Liver (tissue), 9 donors: Measurements from ENCODE around the gene NAP1L4. TPM values are rescaled to one million over a fixed set of nuclear protein-coding genes. Genes with fewer than 3 reads are reported as not detected.

Source experiments
- DNase-seq: peaks from one replicate; pipeline ENCODE4 v3.0.0-alpha.2; 2017; ENCODE audit warnings: low spot score
- H3K27ac ChIP-seq, 2 donors: one replicate each; pipeline ENCODE4 v1.7.0; 2013; ENCODE audit warnings: inconsistent platforms in 2 of 2, low read length in 2 of 2, control low read depth in 1 of 2, low read depth in 1 of 2, mild to moderate bottlenecking in 1 of 2
- H3K27me3 ChIP-seq, 4 donors: one replicate each; pipeline versions ENCODE4 v1.6.1 to v1.7.0; 2013; ENCODE audit warnings: low read length in 3 of 4, inconsistent platforms in 1 of 4, mild to moderate bottlenecking in 1 of 4, moderate library complexity in 1 of 4; ENCODE audit not compliant: control insufficient read depth in 4 of 4, insufficient read depth in 4 of 4
- H3K36me3 ChIP-seq, 4 donors: one replicate each; pipeline versions ENCODE4 v1.6.1 to v1.7.0; 2013; ENCODE audit warnings: low read length in 3 of 4, mild to moderate bottlenecking in 3 of 4, low read depth in 1 of 4, moderate library complexity in 1 of 4; ENCODE audit not compliant: control insufficient read depth in 4 of 4, insufficient read depth in 3 of 4
- H3K4me1 ChIP-seq, 4 donors: one replicate each; pipeline versions ENCODE4 v1.6.1 to v1.7.0; 2013; ENCODE audit warnings: low read length in 3 of 4, mild to moderate bottlenecking in 3 of 4, moderate library complexity in 1 of 4; ENCODE audit not compliant: control insufficient read depth in 4 of 4, insufficient read depth in 4 of 4
- H3K4me3 ChIP-seq, 3 donors: one replicate each; pipeline versions ENCODE4 v1.6.1 to v1.7.0; 2013; ENCODE audit warnings: low read length in 3 of 3, control low read depth in 1 of 3, low read depth in 1 of 3, mild to moderate bottlenecking in 1 of 3
- H3K9ac ChIP-seq, 2 donors: one replicate each; pipeline ENCODE4 v1.7.0; 2013; ENCODE audit warnings: low read length in 2 of 2, mild to moderate bottlenecking in 2 of 2, moderate library complexity in 2 of 2, control low read depth in 1 of 2, low read depth in 1 of 2
- H3K9me3 ChIP-seq, 4 donors: one replicate each; pipeline versions ENCODE4 v1.6.1 to v1.7.0; 2013; ENCODE audit warnings: low read length in 3 of 4; ENCODE audit not compliant: control insufficient read depth in 4 of 4
- EGR1 ChIP-seq, 2 donors: IDR thresholded peaks; 2 replicates each; pipeline ENCODE4 v1.6.1; 2016 to 2018; ENCODE audit warnings: antibody characterized with exemption in 2 of 2, low read depth in 2 of 2
- FOXA1 ChIP-seq: IDR thresholded peaks from 2 replicates; pipeline ENCODE4 v1.6.1; 2016; ENCODE audit warnings: antibody characterized with exemption
- FOXA2 ChIP-seq: IDR thresholded peaks from 2 replicates; pipeline ENCODE4 v1.6.1; 2016; ENCODE audit warnings: antibody characterized with exemption
- GABPA ChIP-seq, 2 donors: IDR thresholded peaks in 1 of 2; conservative IDR thresholded peaks in 1 of 2; 2 replicates each; pipeline ENCODE4 v1.6.1; 2016; ENCODE audit warnings: antibody characterized with exemption in 2 of 2, mild to moderate bottlenecking in 1 of 2, moderate library complexity in 1 of 2
- HNF4A ChIP-seq, 2 donors: conservative IDR thresholded peaks; 2 replicates each; pipeline ENCODE4 v1.6.1; 2016; ENCODE audit warnings: antibody characterized with exemption in 2 of 2, mild to moderate bottlenecking in 2 of 2
- HNF4G ChIP-seq: IDR thresholded peaks from 2 replicates; pipeline ENCODE4 v1.6.1; 2016; ENCODE audit warnings: antibody characterized with exemption
- JUND ChIP-seq, 2 donors: IDR thresholded peaks; 2 replicates each; pipeline ENCODE4 v1.6.1; 2016; ENCODE audit warnings: antibody characterized with exemption in 2 of 2
- NR2F2 ChIP-seq: IDR thresholded peaks from 2 replicates; pipeline ENCODE4 v1.6.1; 2016; ENCODE audit warnings: antibody characterized with exemption
- RAD21 ChIP-seq, 2 donors: IDR thresholded peaks; 2 replicates each; pipeline ENCODE4 v1.6.1; 2016; ENCODE audit warnings: antibody characterized with exemption in 2 of 2, mild to moderate bottlenecking in 2 of 2
- RXRA ChIP-seq, 2 donors: IDR thresholded peaks; 2 replicates each; pipeline ENCODE4 v1.6.1; 2017 to 2018; ENCODE audit warnings: antibody characterized with exemption in 2 of 2, mild to moderate bottlenecking in 1 of 2
- SP1 ChIP-seq: IDR thresholded peaks from 2 replicates; pipeline ENCODE4 v1.6.1; 2018; ENCODE audit warnings: antibody characterized with exemption, mild to moderate bottlenecking
- TAF1 ChIP-seq: conservative IDR thresholded peaks from 2 replicates; pipeline ENCODE4 v1.6.1; 2016; ENCODE audit warnings: antibody characterized with exemption, mild to moderate bottlenecking
- YY1 ChIP-seq: IDR thresholded peaks from 2 replicates; pipeline ENCODE4 v1.6.1; 2016; ENCODE audit warnings: antibody characterized with exemption, mild to moderate bottlenecking
- WGBS: extraction: QIAGEN DNeasy Blood & Tissue Kit; methylation state at CpG from one replicate; pipeline ENCODE4 v1.1.7; 2013; 5-methylcytosine and 5-hydroxymethylcytosine counted together
- polyA plus RNA-seq, 2 donors: library from polyadenylated mRNA; stranded (reverse) in 1 of 2; unstranded in 1 of 2; fragments of 200-250 nt in 1 of 2; fragments of >200 nt in 1 of 2; fragmentation: Nextera tagmentation in 1 of 2; extraction: Ambion mirVana in 1 of 2; gene quantifications; one replicate each; pipeline versions ENCODE4 v1.2.1 to v1.2.3, GENCODE V29; 2013 to 2015
- total RNA-seq, 2 donors: library from RNA; depleted of rRNA; stranded (reverse); fragments of >200 nt; gene quantifications; one replicate each; pipeline ENCODE4 v1.2.3, GENCODE V29; 2014
- TF ChIP-seq, protein P1 (sequence below): IDR thresholded peaks from 2 replicates; pipeline ENCODE4 v1.6.1; 2016; ENCODE audit warnings: antibody characterized with exemption
- TF ChIP-seq, protein P2 (sequence below): fragments of 150-350 bp; IDR thresholded peaks from 2 replicates; pipeline ENCODE4 v1.5.1; 2017; ENCODE audit warnings: improper control_type of control experiment, low read depth, low read length; ENCODE audit not compliant: missing input control
- TF ChIP-seq, protein P3 (sequence below): IDR thresholded peaks from 2 replicates; pipeline ENCODE4 v1.6.1; 2016; ENCODE audit warnings: antibody characterized with exemption
- TF ChIP-seq, protein P4 (sequence below): IDR thresholded peaks from 2 replicates; pipeline ENCODE4 v1.6.1; 2016; ENCODE audit warnings: antibody characterized with exemption, mild to moderate bottlenecking
- TF ChIP-seq, protein P5 (sequence below): IDR thresholded peaks from 2 replicates; pipeline ENCODE4 v1.6.1; 2016; ENCODE audit warnings: antibody characterized with exemption
- donor health status: healthy.
- donor health status: healthy.
- donor health status: healthy.
- donor health status: healthy.
- donor health status: healthy.

The NAP1L4 gene
- total and polyA plus RNA-seq, 4 donors, result 33.2 to 110 (median 46.7) TPM

DNA sequence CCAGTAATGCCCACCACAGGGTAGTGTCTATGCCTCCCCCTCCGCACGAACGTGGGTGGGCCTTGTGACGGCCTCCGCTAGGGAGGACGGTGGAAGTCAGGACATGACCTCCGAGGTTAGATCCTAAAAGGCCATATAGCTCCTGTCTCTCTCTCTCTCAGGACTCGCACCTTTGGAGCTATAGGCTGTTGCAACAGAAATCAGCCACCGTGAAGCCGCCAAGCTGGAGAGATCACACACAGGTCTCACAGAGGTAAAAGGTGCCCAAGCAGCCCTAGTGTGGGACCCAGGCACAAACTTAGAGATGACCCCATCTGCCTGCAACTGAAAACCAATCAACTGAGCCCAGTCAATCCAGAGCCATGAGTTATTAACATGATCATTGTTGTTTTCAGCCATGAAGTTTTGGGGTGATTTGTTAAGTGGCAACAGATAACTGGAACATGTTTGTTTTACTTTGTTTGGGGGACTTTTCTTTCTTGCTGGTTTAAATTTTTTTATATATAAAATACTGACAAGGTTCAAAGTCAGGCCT lies 7.4 kb upstream of the NAP1L4 start:
- WGBS, result 97% methylated on average over 10 of the region's 10 CpGs
- Histone ChIP-seq H3K4me3 (no peak overlapping the region), H3K4me1 (peaks cover 6 to 29% (median 23%) of the 10 kb centered on the region in 4 donors), H3K27ac (no peak overlapping the region), H3K9me3 (no peaks in the 10 kb centered on the region), H3K9ac (no peak overlapping the region), H3K27me3 (no peaks in the 10 kb centered on the region), H3K36me3 (peaks cover 4 to 32% (median 8%) of the 10 kb centered on the region in 4 donors)
- DNase-seq, result no peak
- TF ChIP-seq, protein P1, sequence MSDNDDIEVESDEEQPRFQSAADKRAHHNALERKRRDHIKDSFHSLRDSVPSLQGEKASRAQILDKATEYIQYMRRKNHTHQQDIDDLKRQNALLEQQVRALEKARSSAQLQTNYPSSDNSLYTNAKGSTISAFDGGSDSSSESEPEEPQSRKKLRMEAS, result no peak
- TF ChIP-seq HNF4A (conservative IDR thresholded peaks at IDR 0.05) (no peak), GABPA (IDR thresholded peaks at IDR 0.05 in 1 of 2, conservative IDR thresholded peaks at IDR 0.05 in 1 of 2) (no peak), NR2F2 (no peak), FOXA1 (no peak), FOXA2 (no peak), TAF1 (no peak), YY1 (no peak), JUND (IDR thresholded peaks at IDR 0.05) (no peak), RXRA (IDR thresholded peaks at IDR 0.05) (no peak), EGR1 (IDR thresholded peaks at IDR 0.05; ENCODE audit: low read depth in 2 of 2) (no peak)
- TF ChIP-seq, protein P2, sequence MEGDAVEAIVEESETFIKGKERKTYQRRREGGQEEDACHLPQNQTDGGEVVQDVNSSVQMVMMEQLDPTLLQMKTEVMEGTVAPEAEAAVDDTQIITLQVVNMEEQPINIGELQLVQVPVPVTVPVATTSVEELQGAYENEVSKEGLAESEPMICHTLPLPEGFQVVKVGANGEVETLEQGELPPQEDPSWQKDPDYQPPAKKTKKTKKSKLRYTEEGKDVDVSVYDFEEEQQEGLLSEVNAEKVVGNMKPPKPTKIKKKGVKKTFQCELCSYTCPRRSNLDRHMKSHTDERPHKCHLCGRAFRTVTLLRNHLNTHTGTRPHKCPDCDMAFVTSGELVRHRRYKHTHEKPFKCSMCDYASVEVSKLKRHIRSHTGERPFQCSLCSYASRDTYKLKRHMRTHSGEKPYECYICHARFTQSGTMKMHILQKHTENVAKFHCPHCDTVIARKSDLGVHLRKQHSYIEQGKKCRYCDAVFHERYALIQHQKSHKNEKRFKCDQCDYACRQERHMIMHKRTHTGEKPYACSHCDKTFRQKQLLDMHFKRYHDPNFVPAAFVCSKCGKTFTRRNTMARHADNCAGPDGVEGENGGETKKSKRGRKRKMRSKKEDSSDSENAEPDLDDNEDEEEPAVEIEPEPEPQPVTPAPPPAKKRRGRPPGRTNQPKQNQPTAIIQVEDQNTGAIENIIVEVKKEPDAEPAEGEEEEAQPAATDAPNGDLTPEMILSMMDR, result no peak
- TF ChIP-seq, protein P3, sequence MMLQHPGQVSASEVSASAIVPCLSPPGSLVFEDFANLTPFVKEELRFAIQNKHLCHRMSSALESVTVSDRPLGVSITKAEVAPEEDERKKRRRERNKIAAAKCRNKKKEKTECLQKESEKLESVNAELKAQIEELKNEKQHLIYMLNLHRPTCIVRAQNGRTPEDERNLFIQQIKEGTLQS, result no peak
- TF ChIP-seq, protein P4, sequence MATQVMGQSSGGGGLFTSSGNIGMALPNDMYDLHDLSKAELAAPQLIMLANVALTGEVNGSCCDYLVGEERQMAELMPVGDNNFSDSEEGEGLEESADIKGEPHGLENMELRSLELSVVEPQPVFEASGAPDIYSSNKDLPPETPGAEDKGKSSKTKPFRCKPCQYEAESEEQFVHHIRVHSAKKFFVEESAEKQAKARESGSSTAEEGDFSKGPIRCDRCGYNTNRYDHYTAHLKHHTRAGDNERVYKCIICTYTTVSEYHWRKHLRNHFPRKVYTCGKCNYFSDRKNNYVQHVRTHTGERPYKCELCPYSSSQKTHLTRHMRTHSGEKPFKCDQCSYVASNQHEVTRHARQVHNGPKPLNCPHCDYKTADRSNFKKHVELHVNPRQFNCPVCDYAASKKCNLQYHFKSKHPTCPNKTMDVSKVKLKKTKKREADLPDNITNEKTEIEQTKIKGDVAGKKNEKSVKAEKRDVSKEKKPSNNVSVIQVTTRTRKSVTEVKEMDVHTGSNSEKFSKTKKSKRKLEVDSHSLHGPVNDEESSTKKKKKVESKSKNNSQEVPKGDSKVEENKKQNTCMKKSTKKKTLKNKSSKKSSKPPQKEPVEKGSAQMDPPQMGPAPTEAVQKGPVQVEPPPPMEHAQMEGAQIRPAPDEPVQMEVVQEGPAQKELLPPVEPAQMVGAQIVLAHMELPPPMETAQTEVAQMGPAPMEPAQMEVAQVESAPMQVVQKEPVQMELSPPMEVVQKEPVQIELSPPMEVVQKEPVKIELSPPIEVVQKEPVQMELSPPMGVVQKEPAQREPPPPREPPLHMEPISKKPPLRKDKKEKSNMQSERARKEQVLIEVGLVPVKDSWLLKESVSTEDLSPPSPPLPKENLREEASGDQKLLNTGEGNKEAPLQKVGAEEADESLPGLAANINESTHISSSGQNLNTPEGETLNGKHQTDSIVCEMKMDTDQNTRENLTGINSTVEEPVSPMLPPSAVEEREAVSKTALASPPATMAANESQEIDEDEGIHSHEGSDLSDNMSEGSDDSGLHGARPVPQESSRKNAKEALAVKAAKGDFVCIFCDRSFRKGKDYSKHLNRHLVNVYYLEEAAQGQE, result no peak

DNA sequence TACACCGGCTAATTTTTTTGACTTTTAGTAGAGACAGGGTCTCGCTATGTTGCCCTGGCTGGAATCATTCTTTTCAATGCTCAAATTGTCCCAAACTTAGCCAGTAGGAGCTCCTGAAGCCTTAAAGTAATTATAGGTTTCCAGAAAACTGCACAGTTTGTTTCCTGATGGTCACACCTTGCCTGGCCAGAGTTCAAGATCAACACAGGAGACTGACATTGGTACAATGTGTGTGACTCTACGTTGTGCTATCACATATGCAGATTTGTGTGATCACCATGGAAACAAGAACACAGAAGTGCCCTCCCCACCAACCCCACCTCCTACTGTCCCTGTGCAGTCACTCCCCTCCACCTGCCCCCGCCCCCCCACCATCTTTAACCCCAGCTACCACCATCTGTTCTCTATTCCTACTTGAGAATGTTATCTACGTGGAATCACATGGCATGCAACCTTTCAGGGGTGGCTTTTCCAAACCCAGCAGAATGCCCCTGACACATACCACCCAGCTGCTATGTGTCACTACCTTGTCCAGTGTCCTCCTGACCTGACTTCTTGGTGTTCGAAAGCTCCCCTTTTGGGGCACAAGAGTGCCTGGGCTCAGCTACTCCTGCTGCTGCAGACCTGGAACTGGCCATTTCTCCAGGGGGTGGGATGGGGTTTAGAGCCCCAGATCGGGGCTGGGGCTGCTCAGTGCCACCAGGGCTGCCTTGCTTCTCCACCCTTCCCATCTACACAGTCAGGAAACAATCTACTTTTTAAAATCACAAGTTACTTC lies 6.1 kb upstream of the NAP1L4 start:
- no peak for DNase-seq
- WGBS, result 84% methylated on average over 7 of the region's 7 CpGs
- H3K27me3 ChIP-seq, result no peaks in the 10 kb centered on the region

More for the DNA sequence above, 6.1 kb upstream of the NAP1L4 start:
- H3K36me3 ChIP-seq, result peaks cover 0 to 20% (median 4%) of the 10 kb centered on the region in 4 donors
- no peaks in the 10 kb centered on the region for H3K9me3 ChIP-seq
- no peak overlapping the region for H3K9ac ChIP-seq
- peaks cover 6 to 29% (median 23%) of the 10 kb centered on the region in 4 donors for H3K4me1 ChIP-seq
- TF ChIP-seq HNF4A (conservative IDR thresholded peaks at IDR 0.05) (no peak), FOXA2 (no peak), JUND (IDR thresholded peaks at IDR 0.05) (no peak), FOXA1 (no peak), RAD21 (IDR thresholded peaks at IDR 0.05) (no peak), GABPA (IDR thresholded peaks at IDR 0.05 in 1 of 2, conservative IDR thresholded peaks at IDR 0.05 in 1 of 2) (no peak), NR2F2 (no peak), YY1 (no peak), RXRA (IDR thresholded peaks at IDR 0.05) (no peak), SP1 (no peak), HNF4G (no peak)
- TF ChIP-seq, protein P2, result no peak
- TF ChIP-seq, protein P1, result no peak
- TF ChIP-seq, protein P5, sequence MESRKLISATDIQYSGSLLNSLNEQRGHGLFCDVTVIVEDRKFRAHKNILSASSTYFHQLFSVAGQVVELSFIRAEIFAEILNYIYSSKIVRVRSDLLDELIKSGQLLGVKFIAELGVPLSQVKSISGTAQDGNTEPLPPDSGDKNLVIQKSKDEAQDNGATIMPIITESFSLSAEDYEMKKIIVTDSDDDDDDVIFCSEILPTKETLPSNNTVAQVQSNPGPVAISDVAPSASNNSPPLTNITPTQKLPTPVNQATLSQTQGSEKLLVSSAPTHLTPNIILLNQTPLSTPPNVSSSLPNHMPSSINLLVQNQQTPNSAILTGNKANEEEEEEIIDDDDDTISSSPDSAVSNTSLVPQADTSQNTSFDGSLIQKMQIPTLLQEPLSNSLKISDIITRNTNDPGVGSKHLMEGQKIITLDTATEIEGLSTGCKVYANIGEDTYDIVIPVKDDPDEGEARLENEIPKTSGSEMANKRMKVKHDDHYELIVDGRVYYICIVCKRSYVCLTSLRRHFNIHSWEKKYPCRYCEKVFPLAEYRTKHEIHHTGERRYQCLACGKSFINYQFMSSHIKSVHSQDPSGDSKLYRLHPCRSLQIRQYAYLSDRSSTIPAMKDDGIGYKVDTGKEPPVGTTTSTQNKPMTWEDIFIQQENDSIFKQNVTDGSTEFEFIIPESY, result no peak
- H3K27ac ChIP-seq, result no peak overlapping the region
- H3K4me3 ChIP-seq, result no peak overlapping the region
